Activated naive CD4-positive, alpha-beta T cell treated with anti-CD3 and anti-CD28 coated beads, Interleukin-2, amount 10 ng/mL, durations not matched to agents 7 days and 5 days (primary cell): ENCODE data around the gene PDZRN3.
"Not testable (repeated sequence)": the region's sequence is repeated elsewhere in the genome, so short reads cannot be mapped to it uniquely, and the experiment has no call there.

Experiments
- CTCF ChIA-PET: fragments of 350-600 bp; sonication (Branson Sonifier 250); formaldehyde crosslinking; loops from one replicate; lab custom pipeline; 2021; ENCODE audit warnings: antibody characterized with exemption; lab: Charles Lee
- DNase-seq: peaks from one replicate; pipeline ENCODE4 v3.0.0-alpha.2; 2020
- H3K27ac Mint-ChIP-seq: one replicate; pipeline ENCODE4 v1.8.0; 2021; ENCODE audit warnings: mild to moderate bottlenecking, moderate library complexity, mixed read lengths
- H3K27me3 Mint-ChIP-seq: one replicate; pipeline ENCODE4 v1.8.0; 2021; ENCODE audit warnings: mild to moderate bottlenecking, mixed read lengths
- H3K36me3 Mint-ChIP-seq: one replicate; pipeline ENCODE4 v1.8.0; 2021; ENCODE audit warnings: mixed read lengths
- H3K4me1 Mint-ChIP-seq: one replicate; pipeline ENCODE4 v1.8.0; 2021; ENCODE audit warnings: mixed read lengths
- H3K4me3 Mint-ChIP-seq: one replicate; pipeline ENCODE4 v1.8.0; 2021; ENCODE audit warnings: mild to moderate bottlenecking, moderate library complexity, mixed read lengths
- H3K9me3 Mint-ChIP-seq: one replicate; pipeline ENCODE4 v1.8.0; 2021; ENCODE audit warnings: mixed read lengths

Gene PDZRN3

GRCh38 chr3:73568371-73568862 is 56.3 kb downstream of the PDZRN3 start:
- H3K4me1 Mint-ChIP-seq: no peaks in the 10 kb centered on the region
- CTCF ChIA-PET: no interaction called here

GRCh38 chr3:73565374-73565773 is 59.4 kb downstream of the PDZRN3 start:
- H3K36me3 Mint-ChIP-seq, H3K27ac Mint-ChIP-seq, H3K4me1 Mint-ChIP-seq, H3K4me3 Mint-ChIP-seq, CTCF ChIA-PET, H3K9me3 Mint-ChIP-seq, DNase-seq, H3K27me3 Mint-ChIP-seq: not testable (repeated sequence)

More at GRCh38 chr3:73568371-73568862, 56.3 kb downstream of the PDZRN3 start:
- H3K4me3 Mint-ChIP-seq: no peak overlapping the region
- H3K27ac Mint-ChIP-seq: no peak overlapping the region
- peaks cover 5% of the 10 kb centered on the region for H3K27me3 Mint-ChIP-seq
- no peaks in the 10 kb centered on the region for H3K9me3 Mint-ChIP-seq
- no peaks in the 10 kb centered on the region for H3K36me3 Mint-ChIP-seq
- DNase-seq: no peak

- H3K4me3 Mint-ChIP-seq: no peak overlapping the region
- DNase-seq: no peak
- H3K36me3 Mint-ChIP-seq: no peaks in the 10 kb centered on the region
- H3K27me3 Mint-ChIP-seq: no peaks in the 10 kb centered on the region
- H3K4me1 Mint-ChIP-seq: no peaks in the 10 kb centered on the region
- no peaks in the 10 kb centered on the region for H3K9me3 Mint-ChIP-seq
- no peak overlapping the region for H3K27ac Mint-ChIP-seq
- CTCF ChIA-PET: no interaction called here
Observed at GRCh38 chr3:73563896-73564582, 60.7 kb downstream of the PDZRN3 start.

- no peak for DNase-seq
- no peak overlapping the region for H3K27ac Mint-ChIP-seq
- H3K36me3 Mint-ChIP-seq: no peaks in the 10 kb centered on the region
- no peaks in the 10 kb centered on the region for H3K27me3 Mint-ChIP-seq
- no peak overlapping the region for H3K4me3 Mint-ChIP-seq
- H3K4me1 Mint-ChIP-seq: no peaks in the 10 kb centered on the region
- H3K9me3 Mint-ChIP-seq: no peaks in the 10 kb centered on the region
- CTCF ChIA-PET: interaction anchor here (0.5 kb wide), 1 partner anchor 42 kb away, joined by 3 read pairs; no protein-coding TSS in a partner anchor
Observed at GRCh38 chr3:73561494-73561893, 63.2 kb downstream of the PDZRN3 start.

- DNase-seq: no peak
- Mint-ChIP-seq H3K36me3 (no peaks in the 10 kb centered on the region), H3K27ac (no peak overlapping the region), H3K4me3 (no peak overlapping the region), H3K4me1 (no peaks in the 10 kb centered on the region), H3K27me3 (no peaks in the 10 kb centered on the region), H3K9me3 (no peaks in the 10 kb centered on the region)
- CTCF ChIA-PET: no interaction called here
Observed at GRCh38 chr3:73559749-73560148, 65.0 kb downstream of the PDZRN3 start.

GRCh38 chr3:73558727-73559075 is 66.0 kb downstream of the PDZRN3 start:
- Mint-ChIP-seq H3K4me3 (no peak overlapping the region), H3K9me3 (no peaks in the 10 kb centered on the region), H3K4me1 (no peaks in the 10 kb centered on the region), H3K36me3 (no peaks in the 10 kb centered on the region), H3K27me3 (no peaks in the 10 kb centered on the region), H3K27ac (no peak overlapping the region)
- no peak for DNase-seq
- CTCF ChIA-PET: no interaction called here

GRCh38 chr3:73557986-73558726 is 66.6 kb downstream of the PDZRN3 start:
- no peak for DNase-seq
- CTCF ChIA-PET: no interaction called here
- no peak overlapping the region for H3K4me3 Mint-ChIP-seq
- H3K4me1 Mint-ChIP-seq: no peaks in the 10 kb centered on the region
- no peaks in the 10 kb centered on the region for H3K9me3 Mint-ChIP-seq
- H3K36me3 Mint-ChIP-seq: no peaks in the 10 kb centered on the region
- no peak overlapping the region for H3K27ac Mint-ChIP-seq
- no peaks in the 10 kb centered on the region for H3K27me3 Mint-ChIP-seq

GRCh38 chr3:73556520-73557372 is 68.0 kb downstream of the PDZRN3 start:
- CTCF ChIA-PET: no interaction called here
- Mint-ChIP-seq H3K9me3 (no peaks in the 10 kb centered on the region), H3K4me3 (no peak overlapping the region)

GRCh38 chr3:73555076-73555475 is 69.7 kb downstream of the PDZRN3 start:
- Mint-ChIP-seq H3K36me3 (no peaks in the 10 kb centered on the region), H3K9me3 (no peaks in the 10 kb centered on the region), H3K4me1 (no peaks in the 10 kb centered on the region), H3K4me3 (no peak overlapping the region), H3K27me3 (no peaks in the 10 kb centered on the region), H3K27ac (no peak overlapping the region)
- DNase-seq: no peak
- CTCF ChIA-PET: no interaction called here

More at GRCh38 chr3:73556520-73557372, 68.0 kb downstream of the PDZRN3 start:
- DNase-seq: no peak
- Mint-ChIP-seq H3K36me3 (no peaks in the 10 kb centered on the region), H3K27ac (no peak overlapping the region), H3K27me3 (no peaks in the 10 kb centered on the region), H3K4me1 (no peaks in the 10 kb centered on the region)

- no peaks in the 10 kb centered on the region for H3K27me3 Mint-ChIP-seq
- no peaks in the 10 kb centered on the region for H3K9me3 Mint-ChIP-seq
- H3K4me1 Mint-ChIP-seq: no peaks in the 10 kb centered on the region
- CTCF ChIA-PET: no interaction called here
- H3K4me3 Mint-ChIP-seq: no peak overlapping the region
- DNase-seq: no peak
- H3K36me3 Mint-ChIP-seq: no peaks in the 10 kb centered on the region
- H3K27ac Mint-ChIP-seq: no peak overlapping the region
Observed at GRCh38 chr3:73552700-73553099, 72.0 kb downstream of the PDZRN3 start.

- CTCF ChIA-PET: no interaction called here
- Mint-ChIP-seq H3K36me3 (no peaks in the 10 kb centered on the region), H3K9me3 (no peaks in the 10 kb centered on the region), H3K4me3 (no peak overlapping the region), H3K27ac (no peak overlapping the region), H3K4me1 (no peaks in the 10 kb centered on the region), H3K27me3 (no peaks in the 10 kb centered on the region)
- DNase-seq: no peak
Observed at GRCh38 chr3:73550032-73550431, 74.7 kb downstream of the PDZRN3 start.

GRCh38 chr3:73549051-73549600 is 75.6 kb downstream of the PDZRN3 start:
- DNase-seq: no peak
- no peaks in the 10 kb centered on the region for H3K36me3 Mint-ChIP-seq
- H3K27ac Mint-ChIP-seq: no peak overlapping the region
- H3K27me3 Mint-ChIP-seq: no peaks in the 10 kb centered on the region
- CTCF ChIA-PET: no interaction called here
- H3K4me1 Mint-ChIP-seq: no peaks in the 10 kb centered on the region
- no peak overlapping the region for H3K4me3 Mint-ChIP-seq
- H3K9me3 Mint-ChIP-seq: no peaks in the 10 kb centered on the region

GRCh38 chr3:73548436-73548835 is 76.3 kb downstream of the PDZRN3 start:
- Mint-ChIP-seq H3K27ac (no peak overlapping the region), H3K36me3 (no peaks in the 10 kb centered on the region), H3K9me3 (no peaks in the 10 kb centered on the region), H3K4me3 (no peak overlapping the region), H3K4me1 (no peaks in the 10 kb centered on the region), H3K27me3 (no peaks in the 10 kb centered on the region)
- no peak for DNase-seq
- CTCF ChIA-PET: no interaction called here
